Fibroblast of the aortic adventitia (primary cell): ENCODE results near the gene CARD14. TPM values are rescaled to one million over a fixed set of nuclear protein-coding genes. Genes with fewer than 3 reads are reported as not detected.

Experiments
- DNase-seq: peaks from one replicate; pipeline ENCODE4 v3.0.0-alpha.2; 2010; ENCODE audit warnings: low read depth
- H3K4me3 ChIP-seq: 2 replicates; pipeline ENCODE4 v1.5.1; 2011; ENCODE audit warnings: low read depth, mild to moderate bottlenecking, control low read depth, low read length, moderate library complexity
- total RNA-seq: library from RNA; depleted of rRNA; stranded (reverse); fragments of >200 nt; gene quantifications from 2 replicates; pipeline ENCODE4 v1.2.3, GENCODE V29; 2012; ENCODE audit warnings: low replicate concordance
- TF ChIP-seq, protein P1 (sequence below): IDR thresholded peaks from 2 replicates; pipeline ENCODE4 v1.5.1; 2011; ENCODE audit warnings: mild to moderate bottlenecking, low read length, control low read depth, inconsistent platforms; ENCODE audit not compliant: insufficient read depth

Gene CARD14
- total RNA-seq, 1 donor: 0.09 TPM

- no peak overlapping the region for H3K4me3 ChIP-seq
- no peak for DNase-seq
- TF ChIP-seq, protein P1, sequence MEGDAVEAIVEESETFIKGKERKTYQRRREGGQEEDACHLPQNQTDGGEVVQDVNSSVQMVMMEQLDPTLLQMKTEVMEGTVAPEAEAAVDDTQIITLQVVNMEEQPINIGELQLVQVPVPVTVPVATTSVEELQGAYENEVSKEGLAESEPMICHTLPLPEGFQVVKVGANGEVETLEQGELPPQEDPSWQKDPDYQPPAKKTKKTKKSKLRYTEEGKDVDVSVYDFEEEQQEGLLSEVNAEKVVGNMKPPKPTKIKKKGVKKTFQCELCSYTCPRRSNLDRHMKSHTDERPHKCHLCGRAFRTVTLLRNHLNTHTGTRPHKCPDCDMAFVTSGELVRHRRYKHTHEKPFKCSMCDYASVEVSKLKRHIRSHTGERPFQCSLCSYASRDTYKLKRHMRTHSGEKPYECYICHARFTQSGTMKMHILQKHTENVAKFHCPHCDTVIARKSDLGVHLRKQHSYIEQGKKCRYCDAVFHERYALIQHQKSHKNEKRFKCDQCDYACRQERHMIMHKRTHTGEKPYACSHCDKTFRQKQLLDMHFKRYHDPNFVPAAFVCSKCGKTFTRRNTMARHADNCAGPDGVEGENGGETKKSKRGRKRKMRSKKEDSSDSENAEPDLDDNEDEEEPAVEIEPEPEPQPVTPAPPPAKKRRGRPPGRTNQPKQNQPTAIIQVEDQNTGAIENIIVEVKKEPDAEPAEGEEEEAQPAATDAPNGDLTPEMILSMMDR: no peak
These were observed 20.9 kb downstream of the CARD14 start for GRCh38 chr17:80190716-80191115.

DNA sequence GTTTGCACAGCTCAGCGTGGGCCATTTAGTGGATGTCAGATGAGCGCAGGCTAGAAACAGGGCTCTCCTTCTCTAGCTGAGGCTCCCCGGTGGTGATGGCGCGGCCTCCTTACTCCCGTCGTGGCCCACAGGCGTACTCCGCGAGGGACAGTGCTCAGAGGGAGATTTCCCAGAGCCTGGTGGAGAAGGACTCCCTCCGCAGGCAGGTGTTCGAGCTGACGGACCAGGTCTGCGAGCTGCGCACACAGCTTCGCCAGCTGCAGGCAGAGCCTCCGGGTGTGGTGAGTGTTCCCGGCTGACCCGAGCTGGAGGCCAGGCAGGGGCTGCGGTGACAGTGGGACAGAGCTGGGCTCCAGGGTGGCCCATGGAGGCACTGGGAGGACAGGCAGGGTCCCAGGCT, 21.4 kb downstream of the CARD14 start:
- no peak overlapping the region for H3K4me3 ChIP-seq
- no peak for DNase-seq

DNA sequence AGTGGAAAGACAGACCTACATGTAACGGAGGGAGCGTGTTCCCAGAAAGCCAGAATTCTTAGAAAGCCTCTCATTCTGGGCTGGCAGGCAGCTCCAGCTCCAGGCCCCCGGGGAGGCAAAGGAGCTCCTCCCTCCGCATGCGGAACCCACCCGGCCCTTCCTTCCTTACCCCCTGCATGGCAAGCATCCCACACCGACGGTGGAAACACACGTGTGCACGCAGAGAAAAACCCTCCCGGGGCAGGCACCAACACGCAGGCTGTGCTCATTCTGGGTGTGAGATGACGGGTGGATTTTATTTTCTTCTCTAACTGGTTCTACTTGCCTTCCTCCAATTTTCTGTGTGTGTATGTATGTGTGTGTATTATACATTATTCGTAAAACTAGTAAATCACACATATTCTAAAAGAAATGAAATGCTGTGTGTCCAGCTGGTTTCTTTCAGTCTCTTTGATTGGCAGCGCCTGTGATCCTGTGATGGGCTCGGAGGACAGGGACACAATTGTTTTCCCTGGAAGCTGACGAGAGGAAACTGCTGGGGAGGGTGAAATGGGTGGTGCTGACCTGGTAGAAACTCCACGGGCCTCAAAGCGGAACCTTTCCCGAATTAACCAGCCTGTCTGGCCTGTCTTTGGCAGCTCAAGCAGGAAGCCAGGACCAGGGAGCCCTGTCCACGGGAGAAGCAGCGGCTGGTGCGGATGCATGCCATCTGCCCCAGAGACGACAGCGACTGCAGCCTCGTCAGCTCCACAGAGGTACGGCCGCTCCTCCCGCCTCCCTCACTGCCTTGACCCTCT, 22.2 kb downstream of the CARD14 start:
- TF ChIP-seq, protein P1: no peak
- no peak overlapping the region for H3K4me3 ChIP-seq
- DNase-seq: peak; percentile 14

More for the DNA sequence above, 21.4 kb downstream of the CARD14 start:
- TF ChIP-seq, protein P1: no peak

DNA sequence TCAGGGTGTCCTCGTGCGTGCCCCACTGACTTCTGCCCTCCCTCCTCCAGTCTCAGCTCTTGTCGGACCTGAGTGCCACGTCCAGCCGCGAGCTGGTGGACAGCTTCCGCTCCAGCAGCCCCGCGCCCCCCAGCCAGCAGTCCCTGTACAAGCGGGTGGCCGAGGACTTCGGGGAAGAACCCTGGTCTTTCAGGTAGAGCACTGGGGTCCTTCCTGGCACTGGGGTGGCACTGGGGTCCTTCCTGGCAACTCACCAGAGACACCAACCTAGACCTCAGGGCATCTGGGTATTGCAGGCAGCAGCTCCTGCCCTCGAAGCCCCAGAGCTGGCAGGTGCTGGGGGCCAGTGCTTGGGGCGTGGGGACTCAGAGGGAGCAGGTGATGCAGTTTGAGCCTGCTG, 25.3 kb downstream of the CARD14 start:
- no peak for DNase-seq
- TF ChIP-seq, protein P1: no peak
- H3K4me3 ChIP-seq: no peak overlapping the region

DNA sequence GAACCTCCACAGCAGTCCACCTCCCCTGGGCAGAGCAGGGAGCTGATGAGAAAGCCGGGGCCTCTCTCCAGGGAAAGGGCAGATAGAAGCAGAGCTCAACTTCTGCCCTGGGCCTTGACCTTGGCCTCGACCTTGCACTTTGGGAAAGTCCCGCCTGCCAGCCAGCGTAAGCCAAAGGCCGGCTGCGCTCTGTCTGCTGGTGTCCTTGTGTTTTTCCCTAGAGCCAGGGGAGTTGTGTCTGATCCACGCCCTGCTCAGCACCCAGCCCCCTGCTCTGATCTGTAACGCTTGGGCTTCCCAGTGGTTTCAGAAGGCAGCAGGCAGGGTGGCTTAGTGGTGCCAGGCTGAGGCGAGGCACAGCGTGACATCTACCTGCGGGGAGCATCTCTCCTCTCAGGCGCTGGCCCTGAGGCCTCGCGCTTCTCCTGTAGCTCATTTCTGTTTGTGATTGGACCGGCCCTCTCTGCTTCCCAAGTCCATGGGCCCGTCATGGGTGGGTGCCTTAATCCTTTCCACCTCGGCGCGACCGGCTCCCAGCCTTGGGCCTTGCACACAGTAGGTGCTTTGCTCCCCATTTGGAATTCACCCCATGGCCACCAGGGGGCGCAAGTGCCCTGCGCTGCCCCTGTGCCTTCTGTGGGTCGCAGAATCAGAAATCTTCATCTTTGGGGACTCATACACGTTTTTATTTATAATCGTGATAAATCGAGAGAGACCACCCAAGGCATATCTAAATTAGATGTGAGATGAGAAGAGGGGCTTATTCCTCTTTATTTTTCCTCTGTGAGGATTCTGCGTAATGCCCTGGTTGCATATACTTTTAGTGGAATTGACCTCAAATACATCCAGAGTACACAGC, 26.1 kb downstream of the CARD14 start:
- peak; percentile 8 for DNase-seq
- TF ChIP-seq, protein P1: peak; percentile 90
- H3K4me3 ChIP-seq: no peak overlapping the region

DNA sequence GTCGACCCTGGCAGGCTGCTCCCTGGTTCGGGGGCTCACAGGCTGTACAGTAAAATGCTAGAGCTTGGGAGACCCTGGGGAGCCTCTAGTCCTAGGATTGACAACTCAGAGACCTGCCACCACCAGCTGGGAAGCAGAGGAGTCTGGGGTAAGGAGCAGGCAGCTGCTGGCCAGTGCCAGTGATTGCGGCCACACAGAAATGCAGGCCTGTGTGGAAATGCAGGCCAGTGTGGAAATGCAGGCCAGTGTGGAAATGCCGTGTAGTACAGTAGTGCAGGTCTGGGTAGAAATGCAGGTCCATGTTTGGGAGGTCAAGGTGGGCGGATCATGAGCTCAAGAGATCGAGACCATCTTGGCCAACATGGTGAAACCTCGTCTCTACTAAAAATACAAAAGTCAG, 26.8 kb downstream of the CARD14 start:
- TF ChIP-seq, protein P1: no peak
- no peak overlapping the region for H3K4me3 ChIP-seq
- DNase-seq: no peak
